Measurements from ENCODE around the gene GNB1L.

- no peak for TF ChIP-seq PHF21A (CRISPR knock-in tag; IDR thresholded peaks at IDR 0.05)
- no peak for TF ChIP-seq ZNF441 (CRISPR knock-in tag; IDR thresholded peaks at IDR 0.05; ENCODE audit: borderline replicate concordance)
- no peak for TF ChIP-seq GABPA (IDR thresholded peaks at IDR 0.05; ENCODE audit: low read depth, low read length)
- no peak for TF ChIP-seq GABPA (CRISPR knock-in tag; IDR thresholded peaks at IDR 0.05; ENCODE audit: low read depth)
- TF ChIP-seq ZNF136 (CRISPR knock-in tag; IDR thresholded peaks at IDR 0.05; ENCODE audit: low read depth), result no peak
- TF ChIP-seq POLR2A (IDR thresholded peaks at IDR 0.05; ENCODE audit: insufficient read depth in 1 of 2, low read depth in 2 of 2, low read length in 2 of 2), result no peak
- TF ChIP-seq, protein P1, sequence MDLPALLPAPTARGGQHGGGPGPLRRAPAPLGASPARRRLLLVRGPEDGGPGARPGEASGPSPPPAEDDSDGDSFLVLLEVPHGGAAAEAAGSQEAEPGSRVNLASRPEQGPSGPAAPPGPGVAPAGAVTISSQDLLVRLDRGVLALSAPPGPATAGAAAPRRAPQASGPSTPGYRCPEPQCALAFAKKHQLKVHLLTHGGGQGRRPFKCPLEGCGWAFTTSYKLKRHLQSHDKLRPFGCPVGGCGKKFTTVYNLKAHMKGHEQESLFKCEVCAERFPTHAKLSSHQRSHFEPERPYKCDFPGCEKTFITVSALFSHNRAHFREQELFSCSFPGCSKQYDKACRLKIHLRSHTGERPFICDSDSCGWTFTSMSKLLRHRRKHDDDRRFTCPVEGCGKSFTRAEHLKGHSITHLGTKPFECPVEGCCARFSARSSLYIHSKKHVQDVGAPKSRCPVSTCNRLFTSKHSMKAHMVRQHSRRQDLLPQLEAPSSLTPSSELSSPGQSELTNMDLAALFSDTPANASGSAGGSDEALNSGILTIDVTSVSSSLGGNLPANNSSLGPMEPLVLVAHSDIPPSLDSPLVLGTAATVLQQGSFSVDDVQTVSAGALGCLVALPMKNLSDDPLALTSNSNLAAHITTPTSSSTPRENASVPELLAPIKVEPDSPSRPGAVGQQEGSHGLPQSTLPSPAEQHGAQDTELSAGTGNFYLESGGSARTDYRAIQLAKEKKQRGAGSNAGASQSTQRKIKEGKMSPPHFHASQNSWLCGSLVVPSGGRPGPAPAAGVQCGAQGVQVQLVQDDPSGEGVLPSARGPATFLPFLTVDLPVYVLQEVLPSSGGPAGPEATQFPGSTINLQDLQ (CRISPR knock-in tag; IDR thresholded peaks at IDR 0.05), result no peak
- no peak for TF ChIP-seq ZNF878 (CRISPR knock-in tag; IDR thresholded peaks at IDR 0.05)
- TF ChIP-seq, protein P2, sequence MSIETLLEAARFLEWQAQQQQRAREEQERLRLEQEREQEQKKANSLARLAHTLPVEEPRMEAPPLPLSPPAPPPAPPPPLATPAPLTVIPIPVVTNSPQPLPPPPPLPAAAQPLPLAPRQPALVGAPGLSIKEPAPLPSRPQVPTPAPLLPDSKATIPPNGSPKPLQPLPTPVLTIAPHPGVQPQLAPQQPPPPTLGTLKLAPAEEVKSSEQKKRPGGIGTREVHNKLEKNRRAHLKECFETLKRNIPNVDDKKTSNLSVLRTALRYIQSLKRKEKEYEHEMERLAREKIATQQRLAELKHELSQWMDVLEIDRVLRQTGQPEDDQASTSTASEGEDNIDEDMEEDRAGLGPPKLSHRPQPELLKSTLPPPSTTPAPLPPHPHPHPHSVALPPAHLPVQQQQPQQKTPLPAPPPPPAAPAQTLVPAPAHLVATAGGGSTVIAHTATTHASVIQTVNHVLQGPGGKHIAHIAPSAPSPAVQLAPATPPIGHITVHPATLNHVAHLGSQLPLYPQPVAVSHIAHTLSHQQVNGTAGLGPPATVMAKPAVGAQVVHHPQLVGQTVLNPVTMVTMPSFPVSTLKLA (IDR thresholded peaks at IDR 0.05), result no peak
- no peak for TF ChIP-seq FOSL1 (CRISPR knock-in tag; IDR thresholded peaks at IDR 0.05; ENCODE audit: borderline replicate concordance)
- no peak for TF ChIP-seq ZNF850 (CRISPR knock-in tag; conservative IDR thresholded peaks at IDR 0.05)
- no peak for TF ChIP-seq ZBTB2 (CRISPR knock-in tag; IDR thresholded peaks at IDR 0.05; ENCODE audit: low read depth)
- TF ChIP-seq PHF5A (CRISPR knock-in tag; IDR thresholded peaks at IDR 0.05; ENCODE audit: low read depth, unreplicated experiment), result no peak
These were observed 109.2 kb downstream of the GNB1L start for GRCh38 chr22:19745155-19746101.

Data from HepG2 (cell line).